ENCODE results near the gene WDR64. TPM values are rescaled to one million over a fixed set of nuclear protein-coding genes. Genes with fewer than 3 reads are reported as not detected.

Gene WDR64
- total RNA-seq, 2 experiments from 2014 or later: 0.32 TPM; not detected in 1

DNA sequence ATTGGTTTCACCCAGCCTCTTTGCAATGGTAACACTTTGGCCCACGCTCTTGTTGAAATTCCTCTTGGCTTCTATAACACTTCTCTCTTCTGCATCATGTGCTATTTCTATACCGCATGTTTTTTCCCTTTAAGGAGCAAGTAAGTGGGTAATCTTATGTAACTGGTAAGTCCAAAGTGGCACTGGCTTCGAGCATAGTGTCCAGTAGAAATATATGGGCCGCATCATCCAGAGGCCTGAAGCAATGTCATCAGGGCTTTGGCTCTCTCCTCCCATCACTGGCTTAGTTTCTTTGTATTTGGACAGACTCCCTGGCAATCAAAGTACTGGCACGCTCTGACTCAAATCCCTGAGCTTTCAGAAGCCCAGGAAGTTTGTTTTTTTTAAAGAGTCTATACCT, 29.4 kb upstream of the WDR64 start:
- DNase-seq: no peak
- Mint-ChIP-seq H3K27me3 (no peaks in the 10 kb centered on the region), H3K4me1 (peaks cover 2% of the 10 kb centered on the region), H3K4me3 (no peak overlapping the region), H3K36me3 (peaks cover 2% of the 10 kb centered on the region), H3K9me3 (no peaks in the 10 kb centered on the region), H3K27ac (no peak overlapping the region)

DNA sequence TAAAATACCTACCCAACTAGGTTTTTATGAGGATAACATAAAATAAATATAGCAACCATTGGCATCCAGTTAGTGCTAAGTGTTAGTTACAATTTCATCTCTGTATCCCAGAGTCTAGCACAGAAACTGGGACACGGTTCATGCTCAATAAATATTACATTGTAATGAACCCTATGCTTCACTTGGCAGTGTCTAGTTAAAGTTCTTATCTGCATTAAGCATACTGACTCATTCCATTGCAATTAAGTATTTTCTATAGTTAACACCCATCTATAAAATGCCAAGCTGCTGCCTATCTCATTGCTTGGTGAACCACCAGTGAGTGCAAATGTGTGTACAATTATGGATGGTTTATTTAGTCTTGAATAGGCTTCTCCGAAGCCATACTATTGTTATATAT, 27.1 kb upstream of the WDR64 start:
- Mint-ChIP-seq H3K4me3 (no peak overlapping the region), H3K27ac (no peak overlapping the region), H3K36me3 (peaks cover 2% of the 10 kb centered on the region), H3K27me3 (no peaks in the 10 kb centered on the region), H3K4me1 (peaks cover 17% of the 10 kb centered on the region), H3K9me3 (no peaks in the 10 kb centered on the region)
- DNase-seq: no peak

DNA sequence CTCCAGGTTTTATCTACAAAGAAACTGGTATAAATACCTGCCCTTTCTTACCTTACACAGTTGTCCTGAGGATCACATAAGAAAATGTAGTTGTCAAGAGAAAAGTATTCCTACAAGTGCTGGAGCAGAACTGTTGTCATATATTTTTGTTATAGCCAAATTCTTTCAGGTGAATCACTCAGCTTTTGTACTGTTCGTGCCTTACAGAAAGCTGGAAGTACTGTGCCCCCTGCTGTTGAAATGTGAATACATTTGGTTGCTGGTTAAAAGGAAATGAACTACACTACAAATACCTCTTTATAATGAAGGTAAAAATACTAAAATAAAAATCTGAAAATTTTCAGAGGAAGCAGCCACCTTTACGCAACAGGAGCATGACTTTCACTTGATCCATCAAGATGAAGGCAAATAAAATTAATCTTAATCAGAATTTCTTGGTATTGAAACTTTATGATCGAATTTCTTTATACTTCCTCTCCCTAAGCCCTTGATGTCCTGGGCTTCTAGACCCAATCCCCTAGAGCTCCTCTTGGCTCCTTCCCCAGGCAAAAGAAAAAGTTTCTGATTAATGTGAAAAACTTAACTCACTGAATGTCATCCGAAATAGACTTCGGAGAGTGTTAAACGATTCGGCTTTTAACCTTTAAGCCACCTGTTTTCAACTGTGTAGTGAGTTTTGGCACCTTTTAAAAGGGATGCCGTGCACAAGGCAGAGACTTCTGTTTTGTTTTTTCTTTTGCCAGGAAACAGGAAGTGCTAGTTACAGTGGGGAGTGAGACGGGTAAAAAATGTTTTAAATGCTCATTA, 24.4 kb upstream of the WDR64 start:
- DNase-seq: peak; percentile 29
- no peaks in the 10 kb centered on the region for H3K9me3 Mint-ChIP-seq
- H3K27ac Mint-ChIP-seq: peak overlapping the region; percentile 83

DNA sequence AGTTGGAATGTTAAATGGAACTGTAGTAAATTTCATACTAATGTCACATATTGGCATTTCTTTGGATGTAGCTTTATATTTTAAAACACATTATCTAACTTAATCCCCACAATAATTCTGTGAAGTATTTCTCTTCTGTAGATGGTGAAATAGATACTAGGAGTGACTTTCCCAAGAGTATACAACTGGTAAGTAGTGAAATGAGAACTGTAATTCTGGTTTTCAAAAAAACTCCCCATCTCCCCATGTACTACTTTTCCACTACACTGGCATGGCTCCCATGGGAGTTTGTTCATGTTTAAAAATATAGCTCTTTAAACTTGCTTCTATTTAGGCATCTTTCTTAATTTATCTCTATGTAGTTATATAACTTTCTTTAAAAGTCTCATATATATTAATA, 22.1 kb upstream of the WDR64 start:
- peaks cover 2% of the 10 kb centered on the region for H3K9me3 Mint-ChIP-seq
- H3K27me3 Mint-ChIP-seq: no peaks in the 10 kb centered on the region
- no peak for DNase-seq
- H3K27ac Mint-ChIP-seq: no peak overlapping the region
- H3K36me3 Mint-ChIP-seq: peaks cover 23% of the 10 kb centered on the region
- H3K4me1 Mint-ChIP-seq: peaks cover 38% of the 10 kb centered on the region
- H3K4me3 Mint-ChIP-seq: no peak overlapping the region

More for the DNA sequence above, 24.4 kb upstream of the WDR64 start:
- peak overlapping the region; percentile 67 for H3K4me3 Mint-ChIP-seq
- no peaks in the 10 kb centered on the region for H3K27me3 Mint-ChIP-seq
- H3K36me3 Mint-ChIP-seq: peaks cover 10% of the 10 kb centered on the region
- H3K4me1 Mint-ChIP-seq: peaks cover 32% of the 10 kb centered on the region

DNA sequence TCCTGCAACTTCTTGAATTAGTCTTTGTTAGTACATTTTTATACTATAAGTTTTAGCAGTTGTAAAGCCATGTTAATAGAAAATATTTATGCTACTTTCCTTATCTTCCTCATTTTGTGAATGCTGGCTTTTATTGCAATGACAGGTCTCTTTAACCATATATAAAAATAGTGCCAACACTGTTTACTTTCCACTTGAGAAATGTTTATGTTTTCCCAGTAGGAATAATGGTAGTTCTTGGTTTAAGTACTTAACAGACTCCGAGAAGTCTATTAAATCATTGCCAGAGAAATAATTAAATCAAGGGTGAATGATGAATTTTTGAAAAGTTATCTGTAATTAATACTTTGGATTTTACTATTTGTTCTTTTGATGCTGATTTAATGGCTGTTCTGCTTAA, 21.6 kb upstream of the WDR64 start:
- no peaks in the 10 kb centered on the region for H3K27me3 Mint-ChIP-seq
- H3K9me3 Mint-ChIP-seq: peaks cover 7% of the 10 kb centered on the region
- H3K4me1 Mint-ChIP-seq: peaks cover 42% of the 10 kb centered on the region
- H3K36me3 Mint-ChIP-seq: peaks cover 27% of the 10 kb centered on the region
- no peak for DNase-seq
- H3K4me3 Mint-ChIP-seq: no peak overlapping the region
- H3K27ac Mint-ChIP-seq: no peak overlapping the region

DNA sequence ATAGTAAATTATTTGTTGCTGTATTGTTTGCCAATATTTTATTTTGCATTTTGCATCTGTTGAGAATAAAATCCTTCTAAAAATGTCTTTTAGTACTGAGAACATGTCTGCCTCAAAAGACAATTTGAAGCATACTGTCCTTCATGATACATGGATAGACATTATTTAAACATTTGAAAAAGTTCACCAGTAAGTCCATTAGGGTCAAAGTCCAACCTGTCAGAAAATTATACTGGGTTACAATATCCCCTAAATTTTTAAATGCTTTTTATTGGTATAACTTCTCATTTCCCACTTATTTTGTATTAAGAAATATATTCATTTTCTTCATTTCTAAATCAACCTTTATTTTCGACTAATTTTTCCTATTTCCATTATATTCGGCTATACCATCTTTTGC, 21.2 kb upstream of the WDR64 start:
- Mint-ChIP-seq H3K4me1 (peaks cover 47% of the 10 kb centered on the region), H3K27me3 (no peaks in the 10 kb centered on the region), H3K36me3 (peaks cover 32% of the 10 kb centered on the region), H3K27ac (no peak overlapping the region), H3K4me3 (no peak overlapping the region), H3K9me3 (peaks cover 7% of the 10 kb centered on the region)
- DNase-seq: no peak

DNA sequence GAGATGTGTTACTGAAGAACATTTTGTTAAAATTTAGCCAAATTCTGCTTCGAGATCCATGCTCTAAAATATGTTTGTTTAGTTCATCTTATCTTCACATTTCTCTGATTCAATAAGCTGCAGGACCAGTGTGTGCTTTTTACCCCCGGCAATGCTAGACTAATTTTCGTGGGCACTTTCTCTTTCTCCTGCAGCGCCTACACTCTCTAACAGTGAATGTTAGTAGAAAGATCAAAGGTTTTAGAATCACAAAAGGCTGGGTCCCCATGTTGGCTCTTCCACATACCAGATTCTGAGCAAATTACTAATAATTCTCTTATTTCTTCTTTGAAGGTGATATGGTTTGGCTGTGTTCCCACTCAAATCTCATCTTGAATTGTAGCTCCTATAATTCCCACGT, 20.4 kb upstream of the WDR64 start:
- peak overlapping the region; percentile 0 for H3K27ac Mint-ChIP-seq
- peaks cover 53% of the 10 kb centered on the region for H3K4me1 Mint-ChIP-seq
- H3K4me3 Mint-ChIP-seq: peak overlapping the region; percentile 5
- peaks cover 7% of the 10 kb centered on the region for H3K9me3 Mint-ChIP-seq
- DNase-seq: no peak
- H3K36me3 Mint-ChIP-seq: peaks cover 35% of the 10 kb centered on the region
- no peaks in the 10 kb centered on the region for H3K27me3 Mint-ChIP-seq

DNA sequence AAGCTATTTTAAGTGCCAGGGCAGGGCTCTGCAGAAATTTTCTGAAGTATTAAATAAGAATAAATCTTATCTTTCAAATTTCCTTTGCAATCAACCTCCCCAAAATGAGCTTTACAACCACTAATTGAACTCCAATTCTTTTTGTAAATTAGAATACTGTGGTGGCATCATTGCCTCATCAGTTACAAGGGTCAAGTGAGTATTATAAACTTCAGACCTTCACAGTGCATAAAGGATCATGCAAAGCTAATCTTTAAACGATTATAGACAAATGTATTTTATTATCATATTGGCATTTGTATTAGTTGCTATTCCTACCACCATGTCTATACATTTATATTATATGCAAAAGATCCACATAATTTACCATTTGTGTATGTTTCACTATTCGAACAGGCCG, 19.1 kb upstream of the WDR64 start:
- Mint-ChIP-seq H3K4me1 (peaks cover 60% of the 10 kb centered on the region), H3K27me3 (no peaks in the 10 kb centered on the region), H3K36me3 (peaks cover 46% of the 10 kb centered on the region), H3K27ac (no peak overlapping the region), H3K9me3 (peaks cover 7% of the 10 kb centered on the region), H3K4me3 (no peak overlapping the region)
- DNase-seq: no peak

DNA sequence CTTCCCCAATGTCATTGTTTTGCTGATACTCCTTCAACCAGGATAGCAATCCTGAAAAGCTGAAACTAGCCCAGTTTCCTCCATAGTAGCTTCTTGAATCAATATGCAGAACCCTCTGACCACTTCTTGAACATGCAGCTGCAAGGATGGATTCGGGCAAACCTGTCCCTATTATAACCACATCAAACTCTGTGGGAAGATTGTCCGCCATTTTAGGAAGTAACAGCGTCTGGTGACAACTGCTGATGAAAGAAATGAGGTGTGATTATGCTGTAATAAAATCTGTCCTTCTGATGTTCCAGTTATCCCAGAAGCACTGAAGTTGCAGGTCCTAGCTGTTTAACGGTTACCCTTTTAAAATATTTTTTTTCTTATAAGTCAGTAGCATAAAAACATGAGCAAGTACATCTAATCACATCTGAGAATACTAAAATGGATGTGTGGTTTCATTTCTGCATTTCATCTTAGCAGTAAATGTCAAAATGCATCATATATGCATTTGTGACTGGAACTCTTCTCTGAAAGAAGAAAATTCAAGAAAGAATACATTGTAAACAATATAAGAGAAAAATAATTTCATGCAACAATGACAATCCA, 16.4 kb upstream of the WDR64 start:
- Mint-ChIP-seq H3K4me3 (no peak overlapping the region), H3K27ac (no peak overlapping the region), H3K27me3 (no peaks in the 10 kb centered on the region), H3K36me3 (peaks cover 54% of the 10 kb centered on the region), H3K4me1 (peaks cover 54% of the 10 kb centered on the region), H3K9me3 (peaks cover 7% of the 10 kb centered on the region)
- DNase-seq: no peak

DNA sequence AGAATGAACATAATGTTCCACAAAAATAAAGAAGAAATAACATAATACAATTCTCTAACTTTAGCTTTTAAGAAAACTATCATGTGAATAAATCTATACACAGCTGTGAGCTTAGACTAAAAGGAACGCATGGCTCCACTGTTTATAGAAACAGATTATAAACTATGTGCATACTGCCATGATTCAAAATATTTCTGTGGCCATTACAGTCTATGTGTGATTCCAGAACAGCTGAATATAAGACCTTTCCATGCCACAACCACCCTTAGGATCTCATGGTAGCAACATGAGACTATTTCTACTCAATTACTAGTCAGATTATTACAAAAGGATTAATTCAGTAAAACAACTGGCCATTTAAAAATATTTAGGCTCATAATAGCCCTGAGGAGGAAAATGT, 15.8 kb upstream of the WDR64 start:
- Mint-ChIP-seq H3K4me1 (peaks cover 59% of the 10 kb centered on the region), H3K4me3 (peak overlapping the region; percentile 45), H3K36me3 (peaks cover 53% of the 10 kb centered on the region), H3K27me3 (no peaks in the 10 kb centered on the region), H3K9me3 (peaks cover 7% of the 10 kb centered on the region), H3K27ac (peak overlapping the region; percentile 42)
- no peak for DNase-seq

DNA sequence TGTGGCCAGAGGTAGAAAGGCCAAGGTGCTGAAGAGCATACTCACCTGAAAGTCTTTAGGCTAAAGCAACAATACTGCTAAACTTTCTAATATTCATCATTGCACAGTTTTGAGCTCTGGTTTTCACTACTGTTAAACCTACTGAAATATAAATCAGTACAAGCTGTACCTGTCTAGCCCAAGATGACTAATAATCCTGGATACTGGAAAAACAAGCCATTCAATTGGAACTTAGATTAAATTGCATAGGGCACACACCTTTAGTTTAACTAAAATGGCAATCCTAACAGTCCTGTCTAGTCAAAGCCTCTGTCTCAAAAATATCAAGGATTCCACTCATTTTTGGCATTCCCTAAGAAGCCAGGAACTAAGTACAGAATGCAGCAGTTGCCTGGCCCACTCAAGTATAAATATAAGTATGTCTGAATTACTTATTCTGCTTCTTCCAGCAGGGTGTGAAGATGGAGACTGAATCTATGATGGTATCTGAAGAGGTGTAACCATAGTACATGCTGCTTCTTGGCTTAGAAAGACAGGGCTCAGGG, 15.0 kb upstream of the WDR64 start:
- peak overlapping the region; percentile 92 for H3K4me3 Mint-ChIP-seq
- no peak overlapping the region for H3K27ac Mint-ChIP-seq
- H3K4me1 Mint-ChIP-seq: peaks cover 53% of the 10 kb centered on the region

DNA sequence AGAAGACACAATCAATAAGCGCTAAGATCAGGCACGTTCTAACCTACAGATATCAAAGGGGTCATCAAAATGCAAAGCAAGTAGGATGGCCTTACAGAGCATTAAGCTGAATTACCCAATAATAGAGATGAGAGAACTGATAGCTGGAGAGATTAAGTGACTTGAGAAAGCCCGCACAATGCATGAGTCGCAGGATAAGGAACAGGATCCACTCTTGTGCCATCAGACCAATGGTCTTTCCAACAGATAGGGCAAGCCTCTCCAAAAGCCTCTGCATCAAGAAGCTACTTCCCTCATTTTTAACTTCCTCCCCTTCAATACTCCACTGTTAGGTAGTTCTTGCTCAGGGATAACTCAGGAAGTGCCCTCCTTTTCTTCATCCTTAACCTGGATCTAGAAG, 14.5 kb upstream of the WDR64 start:
- H3K9me3 Mint-ChIP-seq: peaks cover 14% of the 10 kb centered on the region
- peaks cover 48% of the 10 kb centered on the region for H3K4me1 Mint-ChIP-seq
- H3K4me3 Mint-ChIP-seq: peak overlapping the region; percentile 92
- DNase-seq: no peak
- H3K27me3 Mint-ChIP-seq: no peaks in the 10 kb centered on the region
- peaks cover 44% of the 10 kb centered on the region for H3K36me3 Mint-ChIP-seq
- no peak overlapping the region for H3K27ac Mint-ChIP-seq

More for the DNA sequence above, 15.0 kb upstream of the WDR64 start:
- peaks cover 9% of the 10 kb centered on the region for H3K9me3 Mint-ChIP-seq
- H3K36me3 Mint-ChIP-seq: peaks cover 47% of the 10 kb centered on the region
- no peaks in the 10 kb centered on the region for H3K27me3 Mint-ChIP-seq
- DNase-seq: no peak

DNA sequence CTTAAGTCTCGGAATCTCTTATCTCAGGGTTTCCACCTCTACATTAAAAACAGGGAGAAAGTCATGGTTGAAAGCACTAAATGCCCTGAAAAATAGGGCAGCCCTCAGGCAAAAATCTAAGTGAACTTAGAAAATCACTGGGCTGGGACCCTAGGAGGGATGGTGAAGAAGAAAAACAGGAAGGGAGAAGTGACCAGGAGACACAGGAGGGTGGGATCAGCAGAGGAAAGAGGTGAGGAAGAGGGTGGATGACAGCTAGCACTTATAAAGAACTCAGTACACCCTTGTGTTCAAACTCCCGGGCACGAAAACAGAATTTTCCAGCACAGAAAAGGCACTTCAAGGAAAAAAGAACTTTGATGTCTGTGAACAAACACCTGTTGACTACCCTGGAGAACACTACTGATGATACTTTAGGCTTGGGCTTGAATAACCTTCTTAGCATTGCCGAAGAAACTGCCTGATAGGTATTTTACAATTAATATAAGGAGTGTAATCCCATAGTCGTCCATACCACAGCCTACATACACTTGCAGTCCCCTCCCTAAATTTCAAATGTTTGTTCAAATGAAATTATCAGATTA, 13.9 kb upstream of the WDR64 start:
- peaks cover 45% of the 10 kb centered on the region for H3K36me3 Mint-ChIP-seq
- H3K27me3 Mint-ChIP-seq: no peaks in the 10 kb centered on the region
- no peak overlapping the region for H3K27ac Mint-ChIP-seq
- H3K4me3 Mint-ChIP-seq: peak overlapping the region; percentile 92
- no peak for DNase-seq
- peaks cover 15% of the 10 kb centered on the region for H3K9me3 Mint-ChIP-seq
- H3K4me1 Mint-ChIP-seq: peaks cover 47% of the 10 kb centered on the region

DNA sequence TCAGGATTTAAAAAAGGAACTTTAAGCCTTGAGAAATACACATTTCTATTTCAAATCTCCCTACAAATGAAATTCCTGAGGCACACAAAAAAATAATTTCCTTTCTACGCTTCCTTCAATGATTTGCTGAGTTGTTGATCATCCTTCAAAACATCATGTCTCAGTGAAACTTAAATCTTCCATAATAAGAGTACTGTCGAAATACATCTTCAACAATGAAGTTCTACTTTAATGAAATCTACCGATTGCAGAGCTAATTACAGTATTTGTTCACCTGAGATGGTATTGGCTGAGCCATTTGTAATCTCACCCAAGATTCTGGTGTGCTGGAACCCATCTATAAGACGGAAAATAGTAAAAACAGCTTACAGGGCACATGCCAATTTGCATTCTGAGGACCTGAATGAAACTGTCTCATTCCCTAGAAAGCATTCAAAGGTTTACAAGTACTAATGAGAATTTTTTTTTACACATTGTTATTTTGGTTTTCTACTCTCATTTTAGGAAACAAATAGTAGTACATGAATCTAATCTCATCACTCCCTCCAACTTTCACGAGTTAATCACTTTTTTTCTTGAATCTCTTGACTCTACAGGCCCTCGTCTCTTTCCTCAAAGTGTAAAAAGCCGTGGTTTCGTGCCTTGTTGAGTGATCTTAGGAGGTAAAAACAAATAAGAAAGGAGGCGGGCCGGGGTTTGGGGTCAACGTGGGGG, 13.0 kb upstream of the WDR64 start:
- H3K4me1 Mint-ChIP-seq: peaks cover 53% of the 10 kb centered on the region
- peaks cover 17% of the 10 kb centered on the region for H3K9me3 Mint-ChIP-seq
- peaks cover 43% of the 10 kb centered on the region for H3K36me3 Mint-ChIP-seq
- H3K27ac Mint-ChIP-seq: peak overlapping the region; percentile 88
- H3K4me3 Mint-ChIP-seq: peak overlapping the region; percentile 92
- H3K27me3 Mint-ChIP-seq: no peaks in the 10 kb centered on the region
- no peak for DNase-seq
